HT1080 (cell line): ENCODE data around the gene COLGALT1. TPM values are rescaled to one million over a fixed set of nuclear protein-coding genes. Genes with fewer than 3 reads are reported as not detected.
"Not testable (repeated sequence)": the region's sequence is repeated elsewhere in the genome, so short reads cannot be mapped to it uniquely, and the experiment has no call there.

Experiments
- DNase-seq: peaks from one replicate; pipeline ENCODE4 v3.0.0-alpha.2; 2015; ENCODE audit warnings: low read depth
- polyA plus RNA-seq, 2 experiments: library from polyadenylated mRNA; depleted of rRNA; stranded (reverse); fragments of >200 nt; gene quantifications; 2 replicates each; pipeline ENCODE4 v1.2.3, GENCODE V29; 2015
- total RNA-seq: library from RNA; depleted of rRNA; stranded (reverse); fragments of >200 nt; shearing (Covaris generic); gene quantifications from 2 replicates; pipeline ENCODE4 v1.2.3, GENCODE V29; 2014; rRNA removed

COLGALT1 gene
- total RNA-seq: 66.6 and 91.8 TPM in 2 replicates
- 124 and 125 TPM in 2 replicates for polyA plus RNA-seq (2015; cell fraction: cytosol; rRNA removed)
- 121 and 122 TPM in 2 replicates for polyA plus RNA-seq (2015; cell fraction: nucleus; rRNA removed)

DNA sequence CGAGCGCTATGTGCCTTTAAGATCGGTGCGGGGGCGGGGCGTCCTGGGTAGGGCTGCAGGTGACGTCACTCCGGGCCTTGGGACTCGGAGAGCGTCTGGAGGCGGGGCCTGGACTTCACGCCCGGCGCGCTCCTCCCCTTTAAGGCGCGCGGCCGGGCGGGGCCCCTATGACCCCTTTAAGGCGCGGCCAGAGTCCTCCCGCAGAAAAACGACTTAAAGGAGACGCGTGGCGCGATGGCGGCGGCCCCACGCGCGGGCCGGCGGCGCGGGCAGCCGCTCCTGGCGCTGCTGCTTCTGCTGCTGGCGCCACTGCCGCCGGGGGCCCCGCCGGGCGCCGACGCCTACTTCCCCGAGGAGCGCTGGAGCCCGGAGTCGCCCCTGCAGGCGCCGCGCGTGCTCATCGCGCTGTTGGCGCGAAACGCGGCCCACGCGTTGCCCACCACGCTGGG, at the start of gene COLGALT1:
COLGALT1 (plus strand) TSS at position 170 of the 449 bp plus-strand sequence; CDS start at position 235, 65 bp downstream.
- DNase-seq: peak; percentile 90

DNA sequence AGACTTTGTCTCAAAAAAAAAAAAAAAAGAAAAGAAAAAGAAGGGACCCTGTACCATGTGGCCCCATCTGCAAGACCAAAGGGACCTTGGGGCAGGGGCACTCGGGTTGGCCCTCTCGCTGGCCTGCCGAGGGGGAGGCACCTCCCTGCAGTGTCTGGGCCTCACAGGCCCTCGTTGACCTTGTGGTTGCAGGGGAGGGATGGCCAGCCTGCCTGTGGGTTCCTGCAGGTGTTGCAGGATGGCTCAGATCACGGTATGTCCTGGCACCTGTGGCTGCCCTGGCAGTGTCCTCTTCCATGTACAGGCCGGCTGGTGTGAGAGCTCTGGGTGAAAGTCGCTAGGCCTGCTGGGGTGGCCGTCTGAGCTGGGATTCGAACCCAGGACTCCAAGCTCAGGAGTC, 48.7 kb upstream of the COLGALT1 start:
- no peak for DNase-seq

DNA sequence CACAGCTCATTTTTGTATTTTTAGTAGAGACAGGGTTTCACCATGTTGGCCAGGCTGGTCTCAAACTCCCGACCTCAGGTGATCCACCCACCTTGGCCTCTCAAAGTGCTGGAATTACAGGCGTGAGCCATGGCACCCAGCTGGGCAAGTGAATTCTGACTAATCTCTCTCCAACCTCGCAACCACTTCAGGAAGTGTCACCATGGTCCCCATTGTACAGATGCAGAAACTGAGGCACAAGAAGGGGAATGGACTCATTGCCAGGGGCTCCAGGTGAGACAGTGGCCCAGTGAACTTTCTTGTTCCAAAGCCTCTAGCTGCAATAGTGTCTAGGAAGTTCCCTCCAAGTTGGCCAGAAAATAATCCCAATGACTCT, 46.9 kb upstream of the COLGALT1 start:
- not testable (repeated sequence) for DNase-seq

DNA sequence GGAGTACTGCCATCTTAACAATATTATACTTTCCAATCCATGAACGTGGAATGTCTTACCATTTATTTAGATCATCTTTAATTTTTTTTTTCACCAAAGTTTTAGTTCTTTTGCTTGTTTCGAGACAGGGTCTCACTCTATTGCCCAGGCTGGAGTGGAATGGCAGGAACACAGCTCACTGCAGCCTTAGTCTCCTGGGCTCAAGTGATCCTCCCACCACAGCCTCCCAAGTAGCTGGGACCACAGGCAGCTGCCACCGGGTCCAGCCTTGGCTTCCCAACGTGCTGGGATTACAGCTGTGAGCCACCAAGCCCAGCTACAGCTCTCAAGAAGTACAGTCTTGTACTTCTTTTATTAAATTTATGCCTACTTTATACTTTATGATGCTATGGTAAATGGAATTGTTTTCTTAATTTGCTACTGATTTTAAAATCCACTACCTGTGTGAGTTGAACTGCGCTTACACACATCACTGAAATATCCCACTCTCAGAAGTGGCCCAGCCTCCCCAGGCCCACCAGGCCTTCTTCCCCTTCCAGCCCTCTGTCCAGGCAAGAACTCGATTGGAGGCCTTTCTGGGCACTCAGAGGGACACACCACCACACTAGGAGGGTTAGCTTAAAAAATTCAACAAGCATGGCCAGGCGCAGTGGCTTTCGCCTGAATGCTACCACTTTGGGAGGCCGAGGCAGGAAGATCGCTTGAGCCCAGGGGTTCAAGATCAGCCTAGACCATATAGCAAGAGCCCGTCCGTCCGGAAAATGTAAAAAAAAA, 45.0 kb upstream of the COLGALT1 start:
- no peak for DNase-seq

DNA sequence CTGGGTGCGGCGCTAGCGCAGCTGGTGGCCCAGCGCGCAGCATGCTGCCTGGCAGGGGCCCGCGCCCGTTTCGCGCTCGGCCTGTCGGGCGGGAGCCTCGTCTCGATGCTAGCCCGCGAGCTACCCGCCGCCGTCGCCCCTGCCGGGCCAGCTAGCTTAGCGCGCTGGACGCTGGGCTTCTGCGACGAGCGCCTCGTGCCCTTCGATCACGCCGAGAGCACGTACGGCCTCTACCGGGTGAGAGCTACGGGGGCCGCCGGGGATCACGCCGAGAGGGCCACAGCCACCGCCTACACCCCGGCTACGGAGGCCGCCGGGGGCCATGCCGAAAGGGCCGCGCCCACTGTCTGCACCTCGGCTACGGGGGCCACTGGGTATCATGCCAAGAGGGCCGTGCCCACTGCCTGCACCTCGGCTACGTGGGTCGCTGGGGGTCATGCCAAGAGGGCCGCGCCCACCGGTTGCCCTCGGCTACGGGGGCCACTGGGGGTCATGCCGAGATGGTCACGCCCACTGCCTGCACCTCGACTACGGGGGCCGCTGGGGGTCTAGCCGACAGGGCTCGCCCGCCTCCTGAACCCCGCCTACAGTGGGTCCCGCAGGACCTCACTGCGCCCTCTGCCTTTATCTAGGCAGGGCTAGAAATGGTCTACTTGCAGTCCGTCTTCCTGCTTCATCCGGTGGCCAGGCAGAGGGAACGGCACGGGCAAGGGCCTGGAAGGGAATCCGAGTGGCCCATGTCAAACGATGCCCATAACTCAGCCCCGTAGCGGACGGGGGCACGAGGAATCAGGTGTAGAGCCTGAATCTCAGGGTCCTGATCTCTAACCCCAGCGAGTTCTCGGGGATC, 43.5 kb upstream of the COLGALT1 start:
- peak; percentile 74 for DNase-seq

DNA sequence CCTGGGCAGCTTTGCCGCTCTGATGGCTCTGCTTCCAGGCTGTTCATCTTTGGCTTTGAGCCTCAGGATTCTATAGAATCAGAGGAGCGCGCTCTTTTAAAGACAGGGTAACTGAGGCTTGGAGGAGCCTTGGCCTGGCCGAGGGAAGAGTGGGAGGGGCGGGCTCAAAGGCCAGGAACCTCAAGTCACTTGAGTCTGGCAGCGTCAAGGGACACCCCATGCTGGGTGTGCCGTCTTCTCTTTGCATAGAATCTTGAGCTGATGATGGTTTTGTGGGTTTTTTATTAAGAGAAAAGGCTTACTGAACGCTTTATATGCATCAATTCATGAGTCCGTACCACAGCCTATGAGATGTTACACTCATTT, 42.9 kb upstream of the COLGALT1 start:
- no peak for DNase-seq

DNA sequence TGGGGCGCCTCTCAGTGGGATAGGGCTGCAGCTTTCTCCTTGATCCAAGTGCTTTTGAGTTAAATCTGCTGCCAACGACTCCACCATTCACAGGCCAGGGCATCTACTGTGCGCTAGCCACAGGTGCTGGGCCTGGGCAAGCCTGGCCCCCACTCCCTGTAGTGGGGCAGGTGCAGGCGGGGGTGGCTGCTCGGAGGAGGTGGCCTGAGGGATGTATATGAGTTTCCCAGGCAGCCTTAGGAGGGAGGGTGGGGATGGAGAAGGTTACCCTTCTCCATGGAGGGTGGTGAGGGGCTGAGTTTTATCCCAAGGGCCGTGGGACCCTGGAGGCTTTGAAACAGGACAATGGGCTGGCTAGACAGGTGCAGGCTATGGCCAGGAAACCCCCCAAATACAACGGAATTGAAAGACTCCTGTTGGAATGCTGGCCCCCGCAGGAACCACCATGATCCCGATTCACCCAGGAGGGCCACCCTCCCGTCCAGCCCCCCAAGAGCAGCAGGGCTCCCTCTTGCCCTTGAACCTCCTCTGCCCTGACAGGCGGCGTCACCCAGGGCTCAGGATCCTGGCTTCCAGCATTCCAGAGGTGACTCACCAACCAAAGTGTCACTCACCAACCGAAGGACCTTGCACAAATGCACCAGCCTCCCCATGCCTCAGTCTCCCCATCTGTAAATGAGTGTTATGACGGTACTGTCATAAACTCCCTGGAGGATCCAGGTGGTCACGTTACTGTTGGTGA, 39.9 kb upstream of the COLGALT1 start:
- no peak for DNase-seq

DNA sequence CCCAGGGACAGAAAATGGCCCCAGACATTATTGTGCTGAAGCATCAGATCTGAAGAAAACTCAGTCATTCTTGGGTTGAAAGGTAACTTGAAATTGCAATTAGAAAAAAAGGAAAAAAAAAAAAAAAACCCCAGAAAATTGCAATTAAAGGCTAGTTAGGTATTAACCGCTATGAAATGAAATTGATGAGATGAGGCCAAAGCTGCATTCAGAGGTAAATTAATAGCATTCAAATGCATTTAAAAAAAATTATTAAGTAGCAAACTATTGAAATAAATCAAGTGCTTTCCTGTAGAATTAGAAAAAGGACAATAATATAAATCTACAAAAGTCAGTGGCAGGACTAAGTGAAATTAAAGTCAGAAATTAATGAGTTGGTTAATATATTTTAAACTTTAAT, 37.6 kb upstream of the COLGALT1 start:
- no peak for DNase-seq

DNA sequence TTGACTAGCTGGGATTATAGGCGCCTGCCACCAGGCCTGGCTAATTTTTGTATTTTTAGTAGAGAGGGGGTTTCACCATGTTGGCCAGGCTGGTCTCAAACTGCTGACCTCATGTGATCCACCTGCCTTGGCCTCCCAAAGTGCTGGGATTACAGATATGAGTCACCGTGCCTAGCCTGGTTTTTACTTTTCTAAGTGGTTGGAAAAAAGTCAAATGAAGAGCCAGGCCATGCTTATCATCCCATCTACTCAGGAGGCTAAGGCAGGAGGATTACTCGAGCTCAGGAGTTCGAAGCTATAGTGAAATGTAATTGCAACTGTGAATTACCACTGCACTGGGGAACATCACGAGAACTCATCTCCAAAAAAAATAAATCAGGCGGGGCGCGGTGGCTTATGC, 36.8 kb upstream of the COLGALT1 start:
- DNase-seq: not testable (repeated sequence)

DNA sequence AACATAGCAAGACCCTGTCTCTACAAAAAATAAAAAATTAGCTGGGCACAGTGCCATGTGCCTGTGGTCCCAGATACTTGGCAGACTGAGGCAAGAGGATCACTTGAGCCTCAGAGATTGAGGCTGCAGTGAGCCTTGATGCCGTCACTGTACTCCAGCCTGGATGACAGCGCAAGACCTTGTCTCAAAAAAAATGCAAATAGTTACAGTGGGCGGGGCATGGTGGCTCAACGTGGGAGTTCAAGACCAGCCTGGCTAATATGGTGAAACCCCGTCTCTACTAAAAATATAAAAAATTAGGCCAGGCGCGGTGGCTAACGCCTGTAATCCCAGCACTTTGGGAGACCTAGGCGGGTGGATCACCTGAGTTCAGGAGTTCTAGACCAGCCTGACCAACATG, 35.5 kb upstream of the COLGALT1 start:
- no peak for DNase-seq

DNA sequence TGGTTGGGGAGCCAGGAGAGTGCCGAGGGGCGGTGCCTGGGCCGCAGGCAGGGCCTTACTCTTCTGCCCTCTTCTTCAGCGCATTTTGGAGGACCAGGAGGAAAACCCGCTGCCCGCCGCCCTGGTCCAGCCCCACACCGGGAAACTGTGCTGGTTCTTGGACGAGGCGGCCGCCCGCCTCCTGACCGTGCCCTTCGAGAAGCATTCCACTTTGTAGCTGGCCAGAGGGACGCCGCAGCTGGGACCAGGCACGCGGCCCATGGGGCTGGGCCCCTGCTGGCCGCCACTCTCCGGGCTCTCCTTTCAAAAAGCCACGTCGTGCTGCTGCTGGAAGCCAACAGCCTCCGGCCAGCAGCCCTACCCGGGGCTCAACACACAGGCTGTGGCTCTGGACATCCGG, 34.6 kb upstream of the COLGALT1 start:
- no peak for DNase-seq

DNA sequence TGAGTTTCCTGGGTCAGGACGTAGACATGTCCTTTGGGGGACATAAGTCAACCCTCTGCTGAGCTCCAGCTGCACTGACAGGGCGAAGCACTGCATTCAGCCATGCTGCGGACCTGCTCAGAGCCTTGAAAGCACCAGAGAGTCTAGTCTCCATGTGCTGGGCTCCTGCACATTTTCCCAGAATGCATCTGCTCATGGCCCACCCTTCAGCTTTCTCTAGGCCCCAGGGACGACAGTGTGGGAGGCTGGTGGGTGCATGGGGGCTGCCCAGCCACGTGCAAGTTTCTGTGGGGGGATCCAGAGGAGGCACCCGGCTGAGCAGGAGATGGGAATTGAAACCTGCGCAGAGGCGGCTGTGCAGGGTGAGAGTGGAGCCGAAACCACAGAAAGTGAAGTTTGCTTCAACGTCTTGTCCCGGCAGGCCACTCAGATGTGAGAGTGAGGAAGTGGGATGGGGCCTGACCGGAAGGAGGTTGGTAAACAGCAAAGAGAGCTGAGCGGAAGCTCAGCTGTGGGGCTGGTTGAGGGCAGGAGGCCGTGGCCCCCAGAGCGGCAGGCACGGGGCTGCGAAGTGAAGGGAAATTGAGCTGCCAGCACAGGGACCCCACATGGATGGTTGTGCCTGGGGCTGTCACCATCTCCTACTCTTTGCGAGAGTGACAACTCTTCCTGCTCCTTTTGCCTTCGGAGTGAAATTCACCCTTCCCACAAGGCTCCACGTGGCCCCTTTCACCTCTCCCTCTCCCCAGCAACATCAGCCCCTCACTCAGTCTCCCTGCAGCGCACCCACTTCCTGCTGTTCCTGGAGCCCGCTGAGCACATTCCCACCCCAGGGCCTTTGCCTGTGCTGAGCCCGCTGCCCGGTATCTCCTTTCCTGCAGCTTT, 32.2 kb upstream of the COLGALT1 start:
- DNase-seq: no peak

DNA sequence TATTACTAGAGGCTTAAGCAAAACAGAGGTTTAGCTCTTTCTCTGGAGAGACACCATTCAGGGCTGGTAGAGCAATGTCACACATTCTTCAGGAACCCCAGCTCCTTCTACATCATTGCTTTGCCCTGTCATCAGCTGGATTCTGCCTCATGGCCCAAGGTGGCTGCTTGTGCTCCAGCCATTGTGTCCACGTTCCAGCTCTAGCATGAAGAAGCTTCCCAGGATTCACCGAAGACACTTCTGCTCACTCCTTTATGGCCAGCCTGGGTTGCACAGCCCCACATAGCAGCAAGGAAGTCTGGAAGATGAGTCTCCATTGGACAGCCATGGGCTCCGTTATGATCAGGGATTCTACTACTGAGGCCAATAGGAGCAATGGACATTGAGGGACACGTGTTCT, 30.8 kb upstream of the COLGALT1 start:
- DNase-seq: no peak

DNA sequence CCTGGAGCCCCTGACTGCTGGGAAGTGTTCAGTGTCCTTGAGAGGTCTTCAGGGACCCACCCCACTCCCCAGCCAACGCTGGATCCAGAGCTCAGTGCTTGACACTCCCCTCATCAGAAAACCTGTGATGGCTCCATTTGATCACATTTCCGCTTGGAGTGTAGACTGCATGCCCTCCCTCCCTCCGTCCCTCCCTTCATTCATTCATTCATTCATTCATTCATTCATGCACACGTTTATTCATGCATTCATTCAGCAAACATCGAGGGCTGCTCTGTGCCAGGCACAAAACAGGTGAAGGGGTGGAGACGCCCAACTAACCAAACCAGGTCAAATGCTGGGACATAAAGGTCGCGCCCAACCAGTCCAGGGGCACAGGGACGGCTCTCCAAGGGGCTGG, 30.3 kb upstream of the COLGALT1 start:
- DNase-seq: no peak

DNA sequence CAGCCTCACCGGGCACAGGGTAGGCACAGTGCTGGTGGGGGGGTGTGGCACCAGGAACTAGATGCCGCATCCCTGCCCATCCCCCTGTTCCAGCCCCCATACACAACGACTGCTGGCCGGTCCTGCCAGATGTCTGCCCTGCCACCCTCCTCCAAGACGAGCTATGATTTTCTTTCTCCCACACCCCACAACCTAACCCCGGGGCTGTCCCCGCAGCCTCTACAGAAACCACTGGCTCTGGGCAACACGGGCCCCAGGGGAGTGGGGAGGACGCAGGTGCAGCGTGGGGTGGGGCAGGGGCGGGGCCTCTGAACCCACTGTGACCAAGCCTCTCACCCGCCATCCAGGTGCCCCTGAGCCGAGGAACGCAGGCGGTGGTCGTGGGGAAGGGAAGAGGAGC, 28.5 kb upstream of the COLGALT1 start:
- no peak for DNase-seq

DNA sequence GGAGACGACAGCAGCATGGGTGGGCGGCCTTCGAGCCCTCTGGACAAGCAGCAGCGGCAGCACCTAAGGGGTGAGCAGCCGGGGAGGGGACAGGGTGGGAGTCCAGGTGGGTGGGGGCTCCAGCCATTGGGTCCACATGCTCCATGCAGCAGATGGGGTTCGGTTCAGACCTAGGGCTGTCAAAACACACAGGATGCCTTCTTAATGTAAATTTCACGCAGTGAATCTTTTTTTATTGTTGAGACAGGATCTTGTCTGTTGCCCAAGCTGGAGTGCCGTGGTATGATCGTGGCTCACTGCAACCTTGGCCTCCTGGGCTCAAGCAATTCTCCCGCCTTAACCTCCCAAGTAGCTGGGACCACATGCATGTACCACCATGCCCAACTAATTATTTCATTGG, 28.1 kb upstream of the COLGALT1 start:
- no peak for DNase-seq

DNA sequence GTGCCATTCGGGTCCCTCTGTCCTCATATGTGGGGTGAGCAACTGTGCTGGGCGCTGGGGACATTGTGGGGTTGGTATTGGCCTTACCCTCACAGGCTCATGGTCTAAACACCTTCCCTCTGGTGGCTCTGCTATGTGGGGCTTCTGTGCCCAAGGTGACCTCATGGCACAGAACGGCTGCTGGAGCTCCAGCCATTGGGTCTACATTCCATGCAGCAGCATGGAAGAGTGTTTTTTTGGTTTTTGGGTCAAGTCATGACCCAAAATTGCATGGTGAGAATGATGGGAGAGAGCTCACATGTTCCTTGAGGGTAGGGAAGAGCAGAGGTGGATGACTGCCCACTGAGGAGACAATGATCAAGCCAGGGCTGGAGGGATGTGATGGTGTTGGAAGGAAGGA, 26.8 kb upstream of the COLGALT1 start:
- DNase-seq: no peak

DNA sequence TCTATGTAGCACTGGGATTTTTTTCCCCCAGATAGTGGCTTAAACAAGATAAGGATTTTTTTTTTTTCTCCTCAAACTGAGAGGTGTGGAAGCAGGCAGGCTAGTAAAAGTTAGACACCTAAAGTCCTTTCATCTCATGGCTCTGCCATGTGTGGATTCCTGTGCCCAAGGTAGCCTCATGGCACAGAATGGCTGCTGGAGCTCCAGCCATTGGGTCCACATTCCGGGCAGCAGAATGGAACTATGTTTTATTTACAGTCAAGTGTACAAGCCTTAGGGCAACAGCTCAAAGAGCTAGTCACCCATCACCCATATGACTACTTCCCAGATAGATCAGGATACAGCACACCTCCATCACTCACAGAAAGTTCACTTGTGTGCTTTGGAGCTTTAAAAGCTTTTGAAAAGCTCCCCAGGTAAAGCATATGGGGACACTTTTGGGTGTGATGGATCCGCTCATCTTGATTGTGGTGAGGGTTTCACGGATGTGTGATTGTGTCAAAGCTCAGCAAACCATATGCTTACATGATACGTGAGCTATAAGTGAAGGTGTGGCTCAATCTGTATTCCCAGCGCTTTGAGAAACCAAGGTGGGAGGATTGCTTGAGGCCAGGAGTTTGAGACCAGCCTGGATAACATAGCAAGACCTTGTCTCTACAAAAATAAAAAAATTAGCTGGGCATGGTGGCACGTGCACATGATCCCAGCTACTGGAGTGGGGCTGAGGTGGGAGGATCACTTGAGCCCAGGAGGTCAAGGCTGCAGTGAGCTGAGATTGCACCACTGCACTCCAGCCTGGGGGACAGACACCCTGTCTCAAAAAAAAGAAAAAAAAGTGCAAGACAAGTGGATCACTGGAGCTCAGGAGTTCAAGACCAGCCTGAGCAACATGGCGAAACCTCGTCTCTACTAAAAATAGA, 25.9 kb upstream of the COLGALT1 start:
- DNase-seq: no peak

DNA sequence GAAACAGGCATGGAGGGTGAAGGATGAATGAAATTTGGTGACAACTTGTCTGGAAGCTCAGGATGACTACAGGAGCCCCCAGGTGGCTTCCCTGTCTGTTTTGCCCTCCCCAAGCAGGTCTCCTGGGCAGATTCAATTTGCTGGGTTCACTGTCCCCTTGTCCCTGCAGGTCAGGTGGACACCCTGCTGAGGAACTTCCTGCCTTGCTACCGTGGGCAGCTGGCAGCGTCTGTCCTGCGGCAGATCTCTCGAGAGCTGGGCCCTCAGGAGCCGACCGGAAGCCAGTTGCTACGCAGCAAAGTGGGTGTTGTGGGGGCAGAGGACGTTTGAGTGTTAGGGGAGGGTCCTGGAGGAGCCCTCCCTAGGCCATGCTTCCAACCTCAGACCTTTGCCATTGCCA, 24.9 kb upstream of the COLGALT1 start:
- no peak for DNase-seq

DNA sequence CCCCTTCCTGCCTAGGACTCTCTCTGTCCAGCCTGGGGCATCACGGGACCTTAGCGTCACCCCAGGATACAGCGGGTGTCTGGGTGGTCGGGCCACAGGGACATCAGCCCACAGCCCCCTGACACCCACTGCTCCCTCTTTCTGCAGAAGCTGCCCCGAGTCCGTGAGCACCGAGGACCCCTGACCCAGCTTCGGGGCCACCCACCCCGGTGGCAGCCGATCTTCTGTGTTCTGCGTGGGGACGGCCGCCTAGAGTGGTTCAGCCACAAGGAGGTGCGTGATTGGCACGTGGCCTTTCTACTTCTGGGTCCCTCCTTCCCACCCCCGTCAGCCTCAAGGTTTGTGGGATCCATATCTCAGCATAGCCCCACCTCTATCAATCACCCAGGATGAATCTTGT, 23.3 kb upstream of the COLGALT1 start:
- no peak for DNase-seq
